Activated naive CD8-positive, alpha-beta T cell treated with anti-CD3 and anti-CD28 coated beads for 36 hours (primary cell): ENCODE measurements around the gene PSME3IP1. TPM values are rescaled to one million over a fixed set of nuclear protein-coding genes. Genes with fewer than 3 reads are reported as not detected.
"Not testable (repeated sequence)": the region's sequence is repeated elsewhere in the genome, so short reads cannot be mapped to it uniquely, and the experiment has no call there.

Source experiments
- DNase-seq: peaks from one replicate; pipeline ENCODE4 v3.0.0; 2021
- H3K27ac Mint-ChIP-seq: one replicate; pipeline ENCODE4 v1.8.0; 2022; ENCODE audit warnings: mild to moderate bottlenecking, moderate library complexity, mixed read lengths
- H3K27me3 Mint-ChIP-seq: one replicate; pipeline ENCODE4 v1.8.0; 2022; ENCODE audit warnings: mild to moderate bottlenecking, mixed read lengths
- H3K36me3 Mint-ChIP-seq: one replicate; pipeline ENCODE4 v1.8.0; 2021; ENCODE audit warnings: mild to moderate bottlenecking, mixed read lengths
- H3K4me1 Mint-ChIP-seq: one replicate; pipeline ENCODE4 v1.8.0; 2021; ENCODE audit warnings: mixed read lengths
- H3K4me3 Mint-ChIP-seq: one replicate; pipeline ENCODE4 v1.8.0; 2022; ENCODE audit warnings: mild to moderate bottlenecking, moderate library complexity, mixed read lengths
- H3K9me3 Mint-ChIP-seq: one replicate; pipeline ENCODE4 v1.8.0; 2022; ENCODE audit warnings: mixed read lengths
- total RNA-seq, 2 experiments: library from RNA; stranded (reverse); gene quantifications; one replicate each; pipeline ENCODE4 v1.2.3, GENCODE V29; 2021

PSME3IP1 gene
- total RNA-seq, 2 experiments from 2014 or later = 109 to 117 TPM

DNA sequence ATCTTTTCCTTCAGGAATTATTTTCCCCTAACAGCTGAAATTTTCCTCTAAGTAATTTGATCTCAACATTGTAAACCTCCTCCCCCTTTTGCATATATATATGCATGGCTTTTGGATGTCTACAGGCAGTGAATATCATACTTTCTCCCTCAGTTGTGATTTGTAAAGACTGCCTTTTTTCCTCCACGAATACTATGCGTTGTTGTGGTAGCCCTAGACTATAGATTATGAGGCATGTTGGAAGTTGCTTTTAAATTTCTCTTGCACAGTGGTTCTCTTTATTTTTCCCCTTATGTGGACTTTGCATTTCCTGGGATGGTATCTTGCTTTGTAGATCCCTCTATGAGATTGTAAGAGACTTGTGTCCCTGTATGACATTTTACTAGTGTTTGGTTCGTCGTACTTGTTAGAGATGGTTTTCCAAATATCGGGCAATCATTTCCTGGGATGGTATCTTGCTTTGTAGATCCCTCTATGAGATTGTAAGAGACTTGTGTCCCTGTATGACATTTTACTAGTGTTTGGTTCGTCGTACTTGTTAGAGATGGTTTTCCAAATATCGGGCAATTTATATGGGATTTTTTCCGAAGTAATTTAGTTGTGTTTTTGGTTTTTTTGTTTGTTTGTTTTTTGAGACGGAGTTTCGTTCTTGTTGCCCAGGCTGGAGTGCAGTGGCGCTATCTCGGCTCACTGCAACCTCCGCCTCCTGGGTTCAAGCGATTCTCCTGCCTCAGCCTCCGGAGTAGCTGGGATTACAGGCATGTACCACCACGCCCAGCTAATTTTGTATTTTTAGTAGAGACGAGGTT, 2.3 kb upstream of the PSME3IP1 start:
- H3K4me3 Mint-ChIP-seq = peak overlapping the region; percentile 92
- H3K36me3 Mint-ChIP-seq = peaks cover 15% of the 10 kb centered on the region
- not testable (repeated sequence) for H3K9me3 Mint-ChIP-seq, DNase-seq, H3K27me3 Mint-ChIP-seq
- H3K27ac Mint-ChIP-seq = peak overlapping the region; percentile 96
- H3K4me1 Mint-ChIP-seq = peaks cover 48% of the 10 kb centered on the region

GRCh38 chr16:57186872-57187854, 1.3 kb upstream of the PSME3IP1 start:
- peaks cover 15% of the 10 kb centered on the region for H3K36me3 Mint-ChIP-seq
- peaks cover 2% of the 10 kb centered on the region for H3K9me3 Mint-ChIP-seq
- no peaks in the 10 kb centered on the region for H3K27me3 Mint-ChIP-seq
- H3K27ac Mint-ChIP-seq = peak overlapping the region; percentile 96
- peak; percentile 20 for DNase-seq
- H3K4me3 Mint-ChIP-seq = peak overlapping the region; percentile 92
- peaks cover 40% of the 10 kb centered on the region for H3K4me1 Mint-ChIP-seq

DNA sequence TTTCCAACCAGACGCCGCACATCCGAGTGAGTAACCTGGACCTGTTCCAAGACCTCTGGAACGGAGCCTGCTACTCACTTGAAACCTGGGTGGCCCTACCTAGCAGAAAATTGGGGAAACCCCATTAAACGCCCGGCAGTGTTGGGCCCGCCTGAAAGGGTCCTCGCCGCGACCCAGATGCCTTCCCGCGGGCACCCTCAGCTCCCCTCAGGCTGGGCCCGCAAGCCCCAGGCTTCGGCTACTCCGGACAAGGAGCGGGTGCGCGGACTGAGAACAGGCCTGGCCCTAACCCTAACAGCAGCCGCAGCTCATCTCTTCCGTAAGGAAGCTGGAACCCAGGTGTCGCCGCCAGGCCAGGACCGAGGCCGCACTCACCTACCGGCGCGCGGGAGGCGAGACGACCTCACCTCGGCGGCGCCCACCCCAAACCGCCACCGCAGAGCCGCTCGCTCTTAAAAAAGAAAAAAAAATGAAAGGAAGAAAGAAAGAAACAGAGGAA, 344 bp downstream of the PSME3IP1 start:
- H3K4me3 Mint-ChIP-seq = peak overlapping the region; percentile 92
- H3K36me3 Mint-ChIP-seq = peaks cover 15% of the 10 kb centered on the region
- DNase-seq = no peak
- H3K9me3 Mint-ChIP-seq = peaks cover 2% of the 10 kb centered on the region
- no peaks in the 10 kb centered on the region for H3K27me3 Mint-ChIP-seq
- peaks cover 34% of the 10 kb centered on the region for H3K4me1 Mint-ChIP-seq
- H3K27ac Mint-ChIP-seq = peak overlapping the region; percentile 96

DNA sequence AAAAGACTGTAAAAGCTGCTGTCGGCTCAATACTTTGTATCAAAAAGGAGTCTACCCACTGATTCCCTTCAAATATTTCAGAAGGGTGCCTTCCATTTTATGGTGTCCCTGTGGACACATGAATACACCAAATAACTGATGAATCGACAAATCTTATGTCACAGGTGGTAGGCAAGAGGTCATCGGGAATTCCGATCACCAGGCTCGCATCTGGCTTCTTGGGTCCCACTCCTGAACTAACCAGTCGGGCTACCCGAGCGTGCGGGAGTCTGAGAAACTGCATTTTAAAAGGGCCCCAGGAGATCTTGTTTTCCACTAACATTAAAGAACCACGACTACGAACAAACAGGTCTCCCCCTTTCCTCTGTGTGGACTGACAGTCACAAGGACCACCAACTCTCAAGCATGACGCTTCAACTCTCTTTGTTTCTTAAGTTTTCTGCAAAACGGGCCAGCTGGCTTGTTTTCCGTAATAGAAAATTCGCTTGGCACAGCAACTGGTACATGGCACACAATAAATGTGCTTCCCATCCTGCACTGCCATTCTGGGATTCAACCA, 873 bp downstream of the PSME3IP1 start:
- Mint-ChIP-seq H3K4me1 (peaks cover 32% of the 10 kb centered on the region), H3K36me3 (peaks cover 12% of the 10 kb centered on the region), H3K9me3 (peaks cover 2% of the 10 kb centered on the region), H3K27me3 (no peaks in the 10 kb centered on the region), H3K27ac (peak overlapping the region; percentile 96), H3K4me3 (peak overlapping the region; percentile 92)
- no peak for DNase-seq

DNA sequence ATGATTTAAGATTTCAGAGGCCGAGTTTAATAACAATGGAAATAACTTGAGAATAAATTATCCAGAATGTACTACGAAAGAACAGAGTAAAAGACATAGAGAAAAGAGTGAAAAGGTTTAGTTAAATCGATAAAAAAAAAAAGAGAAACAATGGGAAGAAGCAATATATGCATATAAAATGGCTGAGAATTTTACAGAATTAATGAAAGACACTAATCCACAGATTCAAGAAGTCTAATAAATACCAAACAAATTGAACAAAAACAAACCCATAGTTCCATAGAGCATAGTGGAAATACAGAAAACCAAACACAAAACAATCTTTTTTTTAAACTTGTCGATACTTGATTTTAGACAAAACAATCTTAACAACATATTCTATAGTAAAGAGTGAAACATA, 1.7 kb downstream of the PSME3IP1 start:
- H3K4me3 Mint-ChIP-seq = peak overlapping the region; percentile 92
- peaks cover 35% of the 10 kb centered on the region for H3K4me1 Mint-ChIP-seq
- peaks cover 8% of the 10 kb centered on the region for H3K36me3 Mint-ChIP-seq
- no peak overlapping the region for H3K27ac Mint-ChIP-seq
- peaks cover 2% of the 10 kb centered on the region for H3K9me3 Mint-ChIP-seq
- no peak for DNase-seq
- no peaks in the 10 kb centered on the region for H3K27me3 Mint-ChIP-seq

GRCh38 chr16:57179215-57179828, 6.5 kb downstream of the PSME3IP1 start:
- H3K36me3 Mint-ChIP-seq = peaks cover 6% of the 10 kb centered on the region
- H3K4me1 Mint-ChIP-seq = peaks cover 16% of the 10 kb centered on the region
- peaks cover 2% of the 10 kb centered on the region for H3K9me3 Mint-ChIP-seq

GRCh38 chr16:57178793-57179212, 7.0 kb downstream of the PSME3IP1 start:
- Mint-ChIP-seq H3K4me1 (peaks cover 11% of the 10 kb centered on the region), H3K36me3 (peaks cover 2% of the 10 kb centered on the region), H3K27me3 (no peaks in the 10 kb centered on the region), H3K27ac (no peak overlapping the region), H3K9me3 (no peaks in the 10 kb centered on the region), H3K4me3 (no peak overlapping the region)
- DNase-seq = no peak

More at GRCh38 chr16:57179215-57179828, 6.5 kb downstream of the PSME3IP1 start:
- Mint-ChIP-seq H3K27me3 (no peaks in the 10 kb centered on the region), H3K4me3 (no peak overlapping the region), H3K27ac (no peak overlapping the region)
- no peak for DNase-seq

DNA sequence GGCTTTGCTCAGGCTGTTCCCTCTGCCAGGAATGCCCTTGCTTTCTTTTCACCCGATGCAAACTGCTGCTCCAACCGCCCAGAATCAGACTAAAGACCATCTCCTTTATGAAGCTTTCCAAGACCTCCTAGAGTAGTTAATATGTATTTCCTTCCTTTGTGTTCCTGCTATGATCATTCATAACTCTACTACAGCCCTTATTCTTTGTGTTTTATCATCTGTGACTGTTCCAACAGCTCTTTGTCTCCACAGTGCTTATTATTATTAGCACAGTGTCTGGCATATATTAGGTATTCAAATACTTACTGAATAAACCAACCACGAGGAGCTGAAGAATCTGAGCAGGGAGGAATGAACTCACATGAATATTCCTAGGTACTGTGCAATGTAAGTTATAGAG, 7.6 kb downstream of the PSME3IP1 start:
- Mint-ChIP-seq H3K4me1 (peaks cover 9% of the 10 kb centered on the region), H3K9me3 (no peaks in the 10 kb centered on the region), H3K27ac (no peak overlapping the region), H3K27me3 (no peaks in the 10 kb centered on the region), H3K36me3 (no peaks in the 10 kb centered on the region), H3K4me3 (no peak overlapping the region)
- DNase-seq = no peak

GRCh38 chr16:57175896-57176295, 9.9 kb downstream of the PSME3IP1 start:
- no peaks in the 10 kb centered on the region for H3K9me3 Mint-ChIP-seq
- peaks cover 9% of the 10 kb centered on the region for H3K36me3 Mint-ChIP-seq
- no peak overlapping the region for H3K27ac Mint-ChIP-seq
- H3K4me3 Mint-ChIP-seq = no peak overlapping the region
- no peak for DNase-seq
- no peaks in the 10 kb centered on the region for H3K27me3 Mint-ChIP-seq
- H3K4me1 Mint-ChIP-seq = peaks cover 5% of the 10 kb centered on the region

- H3K36me3 Mint-ChIP-seq = peaks cover 9% of the 10 kb centered on the region
- no peaks in the 10 kb centered on the region for H3K27me3 Mint-ChIP-seq
- H3K27ac Mint-ChIP-seq = no peak overlapping the region
- DNase-seq = no peak
- peaks cover 4% of the 10 kb centered on the region for H3K4me1 Mint-ChIP-seq
- no peaks in the 10 kb centered on the region for H3K9me3 Mint-ChIP-seq
- no peak overlapping the region for H3K4me3 Mint-ChIP-seq
These were observed 13.0 kb downstream of the PSME3IP1 start for GRCh38 chr16:57172721-57173290.

DNA sequence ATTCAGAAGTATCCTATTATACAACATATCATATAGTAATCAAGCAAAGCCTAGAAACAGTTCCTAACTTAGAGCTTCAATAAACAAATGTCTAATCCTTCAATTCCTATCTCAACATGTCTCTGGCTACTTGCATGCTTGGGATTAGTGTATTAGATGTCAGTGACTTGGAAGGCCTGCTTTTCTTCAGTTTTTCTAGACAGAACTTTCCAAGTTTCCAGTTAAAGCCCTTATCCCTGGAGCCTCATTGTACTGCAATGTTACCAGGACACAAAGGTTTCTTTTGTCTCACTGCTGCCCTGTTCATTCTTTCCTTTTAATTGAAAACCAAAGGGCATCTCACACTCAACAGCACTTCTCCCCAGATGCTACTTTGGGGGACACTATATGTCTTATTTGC, 16.5 kb downstream of the PSME3IP1 start:
- H3K27ac Mint-ChIP-seq = no peak overlapping the region
- peaks cover 18% of the 10 kb centered on the region for H3K36me3 Mint-ChIP-seq
- H3K4me1 Mint-ChIP-seq = peaks cover 10% of the 10 kb centered on the region
- H3K27me3 Mint-ChIP-seq = no peaks in the 10 kb centered on the region
- no peak overlapping the region for H3K4me3 Mint-ChIP-seq
- no peak for DNase-seq
- no peaks in the 10 kb centered on the region for H3K9me3 Mint-ChIP-seq

DNA sequence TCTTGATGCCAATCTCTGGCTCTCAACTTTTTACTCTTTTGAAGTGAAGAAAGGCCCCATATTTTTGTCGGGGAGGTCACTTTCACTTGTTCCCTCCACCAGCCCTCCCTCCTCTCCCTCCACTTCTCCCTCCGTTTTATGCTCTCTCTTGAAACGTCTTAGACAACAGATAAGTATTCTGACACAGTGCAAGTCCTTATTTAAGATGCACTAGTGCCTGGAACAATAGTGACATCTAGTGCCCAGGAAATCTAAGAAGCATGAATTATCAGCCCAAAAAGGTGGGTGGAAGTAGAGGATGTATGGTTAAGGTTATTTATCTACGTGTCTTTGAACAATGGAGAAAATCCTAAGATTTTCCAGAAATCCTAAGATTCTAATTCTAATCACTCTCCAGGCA, 17.9 kb downstream of the PSME3IP1 start:
- Mint-ChIP-seq H3K27ac (no peak overlapping the region), H3K36me3 (peaks cover 25% of the 10 kb centered on the region), H3K27me3 (no peaks in the 10 kb centered on the region), H3K4me3 (no peak overlapping the region), H3K4me1 (peaks cover 12% of the 10 kb centered on the region), H3K9me3 (no peaks in the 10 kb centered on the region)
- no peak for DNase-seq

GRCh38 chr16:57167538-57167937, 18.3 kb downstream of the PSME3IP1 start:
- Mint-ChIP-seq H3K36me3 (peaks cover 21% of the 10 kb centered on the region), H3K4me3 (no peak overlapping the region), H3K9me3 (no peaks in the 10 kb centered on the region), H3K27ac (no peak overlapping the region), H3K4me1 (peaks cover 12% of the 10 kb centered on the region), H3K27me3 (no peaks in the 10 kb centered on the region)
- DNase-seq = no peak

DNA sequence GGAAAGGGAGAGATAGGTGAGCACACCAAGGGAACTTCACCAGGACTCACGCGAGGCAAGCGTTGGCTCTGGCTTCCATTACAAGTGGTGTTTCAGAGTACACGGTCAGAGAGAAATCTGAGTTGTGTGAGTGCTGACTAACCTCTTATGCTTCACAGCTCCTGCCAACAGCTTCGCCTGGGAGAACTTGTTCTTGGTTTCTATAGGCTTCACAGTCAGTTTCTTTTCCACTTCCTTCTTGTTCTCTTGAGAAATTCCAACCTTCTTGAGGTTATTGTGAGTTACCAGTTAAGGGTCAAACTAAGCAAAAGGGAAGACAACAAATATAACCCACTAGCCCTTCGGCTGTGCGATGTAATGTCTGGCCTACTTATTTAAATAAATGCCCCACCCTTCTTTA, 18.9 kb downstream of the PSME3IP1 start:
- Mint-ChIP-seq H3K4me1 (peaks cover 12% of the 10 kb centered on the region), H3K36me3 (peaks cover 18% of the 10 kb centered on the region), H3K27me3 (no peaks in the 10 kb centered on the region), H3K27ac (no peak overlapping the region), H3K9me3 (no peaks in the 10 kb centered on the region), H3K4me3 (no peak overlapping the region)
- no peak for DNase-seq
